Inflammatory macrophage (primary cell): ENCODE data around the gene LGALS3BP.
"Not testable (repeated sequence)": the region's sequence is repeated elsewhere in the genome, so short reads cannot be mapped to it uniquely, and the experiment has no call there.

ENCODE experiments used
- DNase-seq, 2 donors: peaks; one replicate each; pipeline ENCODE4 v3.0.0-alpha.2; 2020 to 2022

LGALS3BP gene

GRCh38 chr17:78977997-78978973 is 1.4 kb downstream of the LGALS3BP start:
- DNase-seq: no peak

- DNase-seq: no peak
Measured at GRCh38 chr17:78977681-78977943, 2.1 kb downstream of the LGALS3BP start.

- no peak for DNase-seq
Measured at GRCh38 chr17:78976907-78977680, 2.6 kb downstream of the LGALS3BP start.

- DNase-seq: peak; percentile 38 to 46
Measured at GRCh38 chr17:78974635-78975591, 4.8 kb downstream of the LGALS3BP start.

- DNase-seq: no peak
Measured at GRCh38 chr17:78973792-78974520, 5.8 kb downstream of the LGALS3BP start.

GRCh38 chr17:78973196-78973595 is 6.5 kb downstream of the LGALS3BP start:
- no peak for DNase-seq

- no peak for DNase-seq
Measured at GRCh38 chr17:78972507-78973105, 7.1 kb downstream of the LGALS3BP start.

GRCh38 chr17:78971756-78972506 is 7.8 kb downstream of the LGALS3BP start:
- DNase-seq: no peak

GRCh38 chr17:78970834-78971755 is 8.6 kb downstream of the LGALS3BP start:
- peak; percentile 79 for DNase-seq

- DNase-seq: no peak
Measured at GRCh38 chr17:78969865-78970264, 9.9 kb downstream of the LGALS3BP start.

GRCh38 chr17:78967782-78968362 is 11.9 kb downstream of the LGALS3BP start:
- DNase-seq: no peak

- no peak for DNase-seq
Measured at GRCh38 chr17:78966910-78967600, 12.7 kb downstream of the LGALS3BP start.

- no peak for DNase-seq
Measured at GRCh38 chr17:78966123-78966813, 13.5 kb downstream of the LGALS3BP start.

GRCh38 chr17:78965491-78965924 is 14.2 kb downstream of the LGALS3BP start:
- DNase-seq: no peak

- DNase-seq: no peak
Measured at GRCh38 chr17:78963378-78963777, 16.3 kb downstream of the LGALS3BP start.

GRCh38 chr17:78962984-78963348 is 16.8 kb downstream of the LGALS3BP start:
- DNase-seq: not testable (repeated sequence)

- peak in 1 of 2 donors; percentile 12 for DNase-seq
Measured at GRCh38 chr17:78962345-78962983, 17.3 kb downstream of the LGALS3BP start.
